ENCODE results near the gene CDH13. TPM values are rescaled to one million over a fixed set of nuclear protein-coding genes. Genes with fewer than 3 reads are reported as not detected.

The CDH13 gene
- total and polyA plus RNA-seq, 9 of the 15 experiments (the other 6 are each of a cell fraction or from before 2014, with no cell fraction given): 0.03 TPM; not detected in 8

DNA sequence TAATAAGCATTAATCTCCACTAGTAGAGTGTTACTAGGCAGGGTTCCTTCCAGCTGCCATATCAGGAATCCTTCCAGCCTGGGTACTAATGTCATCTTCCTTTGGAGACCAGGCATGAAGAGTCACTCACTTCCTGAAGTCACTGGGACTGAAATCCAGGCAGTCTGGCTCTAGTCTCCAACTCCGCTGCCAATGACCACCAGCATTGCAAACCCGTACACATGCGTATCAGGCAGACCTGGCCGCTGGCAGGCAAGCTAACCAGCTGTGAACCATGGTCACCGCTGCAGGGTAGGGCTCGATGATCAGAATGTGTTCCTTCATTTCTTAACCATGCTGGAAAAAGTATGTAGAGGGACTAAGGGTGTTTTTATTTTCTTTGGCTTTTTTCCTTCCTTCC, 255.5 kb downstream of the CDH13 start (continued):
- TF ChIP-seq, protein P1, sequence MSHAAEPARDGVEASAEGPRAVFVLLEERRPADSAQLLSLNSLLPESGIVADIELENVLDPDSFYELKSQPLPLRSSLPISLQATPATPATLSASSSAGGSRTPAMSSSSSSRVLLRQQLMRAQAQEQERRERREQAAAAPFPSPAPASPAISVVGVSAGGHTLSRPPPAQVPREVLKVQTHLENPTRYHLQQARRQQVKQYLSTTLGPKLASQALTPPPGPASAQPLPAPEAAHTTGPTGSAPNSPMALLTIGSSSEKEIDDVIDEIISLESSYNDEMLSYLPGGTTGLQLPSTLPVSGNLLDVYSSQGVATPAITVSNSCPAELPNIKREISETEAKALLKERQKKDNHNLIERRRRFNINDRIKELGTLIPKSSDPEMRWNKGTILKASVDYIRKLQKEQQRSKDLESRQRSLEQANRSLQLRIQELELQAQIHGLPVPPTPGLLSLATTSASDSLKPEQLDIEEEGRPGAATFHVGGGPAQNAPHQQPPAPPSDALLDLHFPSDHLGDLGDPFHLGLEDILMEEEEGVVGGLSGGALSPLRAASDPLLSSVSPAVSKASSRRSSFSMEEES (CRISPR knock-in tag; IDR thresholded peaks at IDR 0.05): no peak
- TF ChIP-seq RUNX1 (IDR thresholded peaks at IDR 0.05; ENCODE audit: low read depth) (no peak), NONO (IDR thresholded peaks at IDR 0.05; ENCODE audit: low read depth in 2 of 2, low read length in 1 of 2) (no peak), ZNF311 (CRISPR knock-in tag; IDR thresholded peaks at IDR 0.05) (no peak), BCOR (IDR thresholded peaks at IDR 0.05) (no peak)

GRCh38 chr16:82882982-82883835, 256.4 kb downstream of the CDH13 start:
- Histone ChIP-seq H2AFZ (ENCODE audit: low read depth, low read length) (no peak overlapping the region), H3K36me3 (ENCODE audit: control insufficient read depth, insufficient read depth, low read length) (no peaks in the 10 kb centered on the region), H3K4me3 (no peak overlapping the region), H3K9me3 (replicated peaks; ENCODE audit: control insufficient read depth, insufficient read depth, low read depth, low read length) (no peaks in the 10 kb centered on the region), H4K20me1 (replicated peaks; ENCODE audit: control insufficient read depth, insufficient read depth, low read length) (no peaks in the 10 kb centered on the region), H3K9ac (ENCODE audit: insufficient read depth in 1 of 2, low read depth in 2 of 2, low read length in 2 of 2) (no peak overlapping the region), H3K27me3 (ENCODE audit: control insufficient read depth in 2 of 2, insufficient read depth in 2 of 2, low read length in 2 of 2) (no peaks in the 10 kb centered on the region), H3K27ac (ENCODE audit: extremely low read depth, low read depth, low read length) (no peak overlapping the region), H3K4me1 (replicated peaks in 1 of 2; ENCODE audit: control insufficient read depth in 2 of 2, insufficient read depth in 2 of 2, low read length in 2 of 2) (no peaks in the 10 kb centered on the region), H3K79me2 (ENCODE audit: control insufficient read depth, insufficient read depth, low read length) (no peaks in the 10 kb centered on the region), H3K4me2 (ENCODE audit: insufficient read depth, low read length) (no peak overlapping the region), H3K9me1 (ENCODE audit: control insufficient read depth, insufficient read depth, low read length) (no peaks in the 10 kb centered on the region)
- CTCF ChIA-PET (ENCODE audit: low intra/inter-chr PET ratio): no interaction called here
- DNase-seq (ENCODE audit: extremely low read depth in 1 of 4, low spot score in 3 of 4) (no peak), ATAC-seq (no peak), FAIRE-seq (no peak)
- BruUV-seq (replicated peaks): no TSS peak
- intact Hi-C loops (cut with micrococcal nuclease): no loop called here
- in situ Hi-C loops (cut with MboI): no loop called here
- 0% methylated on average over 5 of the region's 5 CpGs for WGBS (ENCODE audit: insufficient coverage, low coverage, missing lambda C conversion rate)
- POLR2A ChIA-PET: interaction anchor here (0.8 kb wide), 1 partner anchor 9 kb away, joined by 3 read pairs; no protein-coding TSS in a partner anchor
- TF ChIP-seq TRIM28 (IDR thresholded peaks at IDR 0.05) (no peak), MBD2 (IDR thresholded peaks at IDR 0.05; ENCODE audit: borderline replicate concordance, low read depth) (no peak), GTF2E2 (tag; IDR thresholded peaks at IDR 0.05) (no peak), SMARCB1 (IDR thresholded peaks at IDR 0.05; ENCODE audit: insufficient read length, low read depth) (no peak), MED1 (CRISPR knock-in tag; IDR thresholded peaks at IDR 0.05; ENCODE audit: borderline replicate concordance) (no peak), ATF6 (CRISPR knock-in tag; IDR thresholded peaks at IDR 0.05) (no peak), MTF1 (CRISPR knock-in tag; IDR thresholded peaks at IDR 0.05; ENCODE audit: borderline replicate concordance) (no peak), FOXK2 (conservative IDR thresholded peaks at IDR 0.05 in 1 of 2, IDR thresholded peaks at IDR 0.05 in 1 of 2; ENCODE audit: low read depth in 2 of 2) (no peak)
- TF ChIP-seq, protein P2, sequence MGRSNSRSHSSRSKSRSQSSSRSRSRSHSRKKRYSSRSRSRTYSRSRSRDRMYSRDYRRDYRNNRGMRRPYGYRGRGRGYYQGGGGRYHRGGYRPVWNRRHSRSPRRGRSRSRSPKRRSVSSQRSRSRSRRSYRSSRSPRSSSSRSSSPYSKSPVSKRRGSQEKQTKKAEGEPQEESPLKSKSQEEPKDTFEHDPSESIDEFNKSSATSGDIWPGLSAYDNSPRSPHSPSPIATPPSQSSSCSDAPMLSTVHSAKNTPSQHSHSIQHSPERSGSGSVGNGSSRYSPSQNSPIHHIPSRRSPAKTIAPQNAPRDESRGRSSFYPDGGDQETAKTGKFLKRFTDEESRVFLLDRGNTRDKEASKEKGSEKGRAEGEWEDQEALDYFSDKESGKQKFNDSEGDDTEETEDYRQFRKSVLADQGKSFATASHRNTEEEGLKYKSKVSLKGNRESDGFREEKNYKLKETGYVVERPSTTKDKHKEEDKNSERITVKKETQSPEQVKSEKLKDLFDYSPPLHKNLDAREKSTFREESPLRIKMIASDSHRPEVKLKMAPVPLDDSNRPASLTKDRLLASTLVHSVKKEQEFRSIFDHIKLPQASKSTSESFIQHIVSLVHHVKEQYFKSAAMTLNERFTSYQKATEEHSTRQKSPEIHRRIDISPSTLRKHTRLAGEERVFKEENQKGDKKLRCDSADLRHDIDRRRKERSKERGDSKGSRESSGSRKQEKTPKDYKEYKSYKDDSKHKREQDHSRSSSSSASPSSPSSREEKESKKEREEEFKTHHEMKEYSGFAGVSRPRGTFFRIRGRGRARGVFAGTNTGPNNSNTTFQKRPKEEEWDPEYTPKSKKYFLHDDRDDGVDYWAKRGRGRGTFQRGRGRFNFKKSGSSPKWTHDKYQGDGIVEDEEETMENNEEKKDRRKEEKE (IDR thresholded peaks at IDR 0.05; ENCODE audit: borderline replicate concordance in 1 of 2, control insufficient read depth in 1 of 2, low read depth in 2 of 2, low read length in 1 of 2): no peak

Data from K562 (cell line).